H9 (cell line): ENCODE results near the gene NDUFA6. TPM values are rescaled to one million over a fixed set of nuclear protein-coding genes. Genes with fewer than 3 reads are reported as not detected.

Source experiments
- DNase-seq: peaks from one replicate; pipeline ENCODE4 v3.0.0-alpha.2; 2017
- H2AFZ ChIP-seq: one replicate; pipeline ENCODE4 v1.6.1; 2013; ENCODE audit warnings: mild to moderate bottlenecking, low read length, control low read depth, moderate library complexity
- H2AK5ac ChIP-seq: 2 replicates; pipeline ENCODE4 v1.6.1; 2013; ENCODE audit warnings: low read length, control low read depth, mixed read lengths; ENCODE audit not compliant: insufficient read length
- H2BK120ac ChIP-seq: one replicate; pipeline ENCODE4 v1.6.1; 2013; ENCODE audit warnings: low read depth, mild to moderate bottlenecking, low read length, control low read depth, inconsistent platforms; ENCODE audit not compliant: poor library complexity, severe bottlenecking
- H2BK12ac ChIP-seq: 2 replicates; pipeline ENCODE4 v1.6.1; 2013; ENCODE audit warnings: low read length, control low read depth, mixed read lengths, low read depth; ENCODE audit not compliant: insufficient read length
- H2BK15ac ChIP-seq: 2 replicates; pipeline ENCODE4 v1.6.1; 2013; ENCODE audit warnings: low read depth, low read length, control low read depth
- H2BK20ac ChIP-seq: one replicate; pipeline ENCODE4 v1.6.1; 2013; ENCODE audit warnings: low read depth, mild to moderate bottlenecking, low read length, control low read depth, inconsistent platforms; ENCODE audit not compliant: poor library complexity, severe bottlenecking
- H2BK5ac ChIP-seq: 2 replicates; pipeline ENCODE4 v1.6.1; 2013; ENCODE audit warnings: low read length, control low read depth, mixed read lengths; ENCODE audit not compliant: insufficient read length
- H3K14ac ChIP-seq: 2 replicates; pipeline ENCODE4 v1.6.1; 2013; ENCODE audit warnings: low read length, control low read depth; ENCODE audit not compliant: insufficient read depth
- H3K18ac ChIP-seq: 2 replicates; pipeline ENCODE4 v1.6.1; 2013; ENCODE audit warnings: low read depth, mild to moderate bottlenecking, mixed read lengths, low read length, control low read depth; ENCODE audit not compliant: insufficient read length
- H3K23ac ChIP-seq: 2 replicates; pipeline ENCODE4 v1.6.1; 2013; ENCODE audit warnings: low read length, control low read depth, mixed read lengths, low read depth; ENCODE audit not compliant: insufficient read length
- H3K23me2 ChIP-seq: 2 replicates; pipeline ENCODE4 v1.6.1; 2013; ENCODE audit warnings: low read depth, mild to moderate bottlenecking, mixed read lengths, low read length, control low read depth; ENCODE audit not compliant: insufficient read length, poor library complexity, severe bottlenecking
- H3K27ac ChIP-seq: 2 replicates; pipeline ENCODE4 v1.5.1; 2013; ENCODE audit warnings: low read length, control low read depth, mixed read lengths, low read depth; ENCODE audit not compliant: insufficient read length
- H3K27me3 ChIP-seq: 2 replicates; pipeline ENCODE4 v1.6.1; 2013; ENCODE audit warnings: low read length, control low read depth, inconsistent platforms; ENCODE audit not compliant: insufficient read depth
- H3K4ac ChIP-seq: 2 replicates; pipeline ENCODE4 v1.6.1; 2013; ENCODE audit warnings: low read depth, mild to moderate bottlenecking, control low read depth, inconsistent platforms, low read length, moderate library complexity
- H3K4me1 ChIP-seq: 2 replicates; pipeline ENCODE4 v1.6.1; 2013; ENCODE audit warnings: low read length, control low read depth, inconsistent platforms; ENCODE audit not compliant: insufficient read depth
- H3K4me2 ChIP-seq: 2 replicates; pipeline ENCODE4 v1.6.1; 2013; ENCODE audit warnings: low read length, control low read depth, mixed read lengths; ENCODE audit not compliant: insufficient read length, insufficient read depth
- H3K56ac ChIP-seq: 2 replicates; pipeline ENCODE4 v1.6.1; 2013; ENCODE audit warnings: low read depth, mild to moderate bottlenecking, mixed read lengths, low read length, control low read depth; ENCODE audit not compliant: insufficient read length
- H3K79me1 ChIP-seq: 2 replicates; pipeline ENCODE4 v1.6.1; 2013; ENCODE audit warnings: low read depth, mild to moderate bottlenecking, moderate library complexity, low read length, control low read depth, inconsistent platforms; ENCODE audit not compliant: insufficient read depth, poor library complexity, severe bottlenecking
- H3K79me2 ChIP-seq: 2 replicates; pipeline ENCODE4 v1.6.1; 2013; ENCODE audit warnings: low read length, control low read depth, inconsistent platforms; ENCODE audit not compliant: insufficient read depth
- H3K9ac ChIP-seq: 2 replicates; pipeline ENCODE4 v1.6.1; 2013; ENCODE audit warnings: low read length, control low read depth, mixed read lengths; ENCODE audit not compliant: insufficient read length; ENCODE audit errors: extremely low read depth
- H3K9me3 ChIP-seq: one replicate; pipeline ENCODE4 v1.6.1; 2013; ENCODE audit warnings: low read depth, low read length, inconsistent platforms; ENCODE audit not compliant: control insufficient read depth
- H3T11ph ChIP-seq: one replicate; pipeline ENCODE4 v1.6.1; 2013; ENCODE audit warnings: mild to moderate bottlenecking, low read length, control low read depth, inconsistent platforms
- H4K20me1 ChIP-seq: one replicate; pipeline ENCODE4 v1.6.1; 2013; ENCODE audit not compliant: control insufficient read depth, insufficient read length, insufficient read depth
- H4K5ac ChIP-seq: 2 replicates; pipeline ENCODE4 v1.6.1; 2013; ENCODE audit warnings: low read depth, mild to moderate bottlenecking, mixed read lengths, low read length, control low read depth; ENCODE audit not compliant: insufficient read length
- H4K8ac ChIP-seq: replicated peaks from 2 replicates; pipeline ENCODE4 v1.6.1; 2013; ENCODE audit warnings: low read length, control low read depth, mixed read lengths, low read depth; ENCODE audit not compliant: insufficient read length
- H4K91ac ChIP-seq: 2 replicates; pipeline ENCODE4 v1.6.1; 2013; ENCODE audit warnings: low read depth, mild to moderate bottlenecking, moderate library complexity, mixed read lengths, low read length, control low read depth; ENCODE audit not compliant: insufficient read length
- H3K27ac Mint-ChIP-seq, 3 experiments: 2 replicates in 2 of 3; 3 replicates in 1 of 3; pipeline ENCODE4 v1.8.0; 2020 to 2021; ENCODE audit warnings: mixed read lengths in 3 of 3, mild to moderate bottlenecking in 1 of 3, moderate library complexity in 1 of 3
- H3K27me3 Mint-ChIP-seq: 2 replicates; pipeline ENCODE4 v1.8.0; 2021; ENCODE audit warnings: low read depth, mild to moderate bottlenecking, moderate library complexity, mixed read lengths
- H3K36me3 Mint-ChIP-seq, 3 experiments: 2 replicates in 2 of 3; 3 replicates in 1 of 3; pipeline ENCODE4 v1.8.0; 2020 to 2021; ENCODE audit warnings: low read depth in 3 of 3, mixed read lengths in 3 of 3; ENCODE audit not compliant: insufficient read depth in 1 of 3
- H3K4me1 Mint-ChIP-seq, 2 experiments: 2 replicates each; pipeline ENCODE4 v1.8.0; 2020; ENCODE audit warnings: mixed read lengths in 2 of 2
- H3K4me3 Mint-ChIP-seq, 2 experiments: 2 replicates in 1 of 2; 3 replicates in 1 of 2; pipeline ENCODE4 v1.8.0; 2020 to 2021; ENCODE audit warnings: mild to moderate bottlenecking in 2 of 2, mixed read lengths in 2 of 2, moderate library complexity in 1 of 2
- H3K9me3 Mint-ChIP-seq, 2 experiments: 2 replicates in 1 of 2; 3 replicates in 1 of 2; pipeline ENCODE4 v1.8.0; 2020; ENCODE audit warnings: mild to moderate bottlenecking in 2 of 2, mixed read lengths in 2 of 2, moderate library complexity in 1 of 2
- WGBS: extraction: QIAGEN DNeasy Blood & Tissue Kit; methylation state at CpG from one replicate; pipeline ENCODE4 v1.1.7; 2013; ENCODE audit warnings: missing lambda C conversion rate, low lambda C conversion rate, mixed read lengths; ENCODE audit not compliant: insufficient read length; ENCODE audit errors: extremely low coverage; 5-methylcytosine and 5-hydroxymethylcytosine counted together
- total RNA-seq: library from RNA; stranded (reverse); gene quantifications from 2 replicates; pipeline ENCODE4 v1.2.1, GENCODE V29; 2021
- TF ChIP-seq, protein P1 (sequence below): fragments of 200-600 bp; sonication (generic); conservative IDR thresholded peaks from 3 replicates; pipeline ENCODE4 v1.8.0; 2021; ENCODE audit warnings: antibody characterized with exemption, mild to moderate bottlenecking

The NDUFA6 gene
- total RNA-seq, 1 experiment from 2014 or later, result 91.7 TPM

DNA sequence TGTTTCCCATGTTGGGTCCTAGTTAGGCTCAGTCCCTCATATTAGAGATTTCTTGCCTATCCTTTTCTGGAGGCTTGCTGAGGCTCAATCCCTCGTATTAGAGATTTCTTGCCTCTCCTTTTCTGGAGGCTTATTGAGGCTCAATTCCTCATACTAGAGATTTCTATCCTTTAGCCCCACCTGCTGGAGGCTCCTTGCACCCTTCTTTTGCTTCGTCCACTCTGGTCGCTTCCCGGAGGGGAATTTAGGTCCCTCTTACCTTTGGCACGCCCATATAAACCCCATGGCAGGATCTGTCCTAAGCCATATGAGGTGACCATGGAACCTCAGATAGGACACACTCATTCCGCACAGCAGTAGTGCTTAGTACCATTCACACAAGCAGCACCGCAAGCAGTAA lies 24.1 kb upstream of the NDUFA6 start:
- Histone ChIP-seq H2AFZ (no peak overlapping the region), H3K18ac (no peak overlapping the region), H3K4me2 (no peak overlapping the region), H3K79me2 (no peaks in the 10 kb centered on the region), H3K27me3 (no peaks in the 10 kb centered on the region), H4K8ac (no peak overlapping the region), H3K56ac (no peak overlapping the region), H3K4ac (no peak overlapping the region), H4K20me1 (no peaks in the 10 kb centered on the region), H2BK15ac (no peak overlapping the region), H3K14ac (no peak overlapping the region), H4K91ac (no peak overlapping the region), H2BK5ac (no peak overlapping the region), H4K5ac (no peak overlapping the region), H3K27ac (no peak overlapping the region), H3K9me3 (no peaks in the 10 kb centered on the region), H3K4me1 (no peaks in the 10 kb centered on the region), H3K23ac (no peak overlapping the region), H3K9ac (no peak overlapping the region), H2BK12ac (no peak overlapping the region), H2BK120ac (no peak overlapping the region), H3T11ph (no peak overlapping the region), H3K23me2 (no peaks in the 10 kb centered on the region), H3K79me1 (no peaks in the 10 kb centered on the region), H2BK20ac (no peak overlapping the region), H2AK5ac (no peak overlapping the region)
- Mint-ChIP-seq H3K4me1 (peaks cover 7 to 11% of the 10 kb centered on the region in 2 experiments), H3K4me3 (no peak overlapping the region), H3K9me3 (peaks cover 17 to 23% of the 10 kb centered on the region in 2 experiments), H3K27me3 (peaks cover 40% of the 10 kb centered on the region), H3K36me3 (peaks cover 0 to 13% (median 10%) of the 10 kb centered on the region in 3 experiments; a peak in 5 of 7 replicates), H3K27ac (no peak overlapping the region)
- no CpG with 5 or more reads among the region's 7 CpGs for WGBS
- DNase-seq, result peak; percentile 73
- TF ChIP-seq, protein P1, sequence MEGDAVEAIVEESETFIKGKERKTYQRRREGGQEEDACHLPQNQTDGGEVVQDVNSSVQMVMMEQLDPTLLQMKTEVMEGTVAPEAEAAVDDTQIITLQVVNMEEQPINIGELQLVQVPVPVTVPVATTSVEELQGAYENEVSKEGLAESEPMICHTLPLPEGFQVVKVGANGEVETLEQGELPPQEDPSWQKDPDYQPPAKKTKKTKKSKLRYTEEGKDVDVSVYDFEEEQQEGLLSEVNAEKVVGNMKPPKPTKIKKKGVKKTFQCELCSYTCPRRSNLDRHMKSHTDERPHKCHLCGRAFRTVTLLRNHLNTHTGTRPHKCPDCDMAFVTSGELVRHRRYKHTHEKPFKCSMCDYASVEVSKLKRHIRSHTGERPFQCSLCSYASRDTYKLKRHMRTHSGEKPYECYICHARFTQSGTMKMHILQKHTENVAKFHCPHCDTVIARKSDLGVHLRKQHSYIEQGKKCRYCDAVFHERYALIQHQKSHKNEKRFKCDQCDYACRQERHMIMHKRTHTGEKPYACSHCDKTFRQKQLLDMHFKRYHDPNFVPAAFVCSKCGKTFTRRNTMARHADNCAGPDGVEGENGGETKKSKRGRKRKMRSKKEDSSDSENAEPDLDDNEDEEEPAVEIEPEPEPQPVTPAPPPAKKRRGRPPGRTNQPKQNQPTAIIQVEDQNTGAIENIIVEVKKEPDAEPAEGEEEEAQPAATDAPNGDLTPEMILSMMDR, result peak; percentile 72
